Effector memory CD4-positive, alpha-beta T cell (primary cell): ENCODE data around the gene CAPN9.
"Not testable (repeated sequence)": the region's sequence is repeated elsewhere in the genome, so short reads cannot be mapped to it uniquely, and the experiment has no call there.

Experiments used
- DNase-seq, 3 donors: peaks; one replicate each; pipeline ENCODE4 v3.0.0-alpha.2; 2020
- H3K27ac ChIP-seq: 2 replicates; pipeline ENCODE4 v1.7.0; 2013; ENCODE audit warnings: mild to moderate bottlenecking, low read length, moderate library complexity; ENCODE audit not compliant: insufficient read depth, poor library complexity, severe bottlenecking
- H3K27me3 ChIP-seq: replicated peaks from 2 replicates; pipeline ENCODE4 v1.7.0; 2013; ENCODE audit warnings: mild to moderate bottlenecking, low read length; ENCODE audit not compliant: insufficient read depth, control insufficient read depth, poor library complexity, severe bottlenecking
- H3K36me3 ChIP-seq: 2 replicates; pipeline ENCODE4 v1.7.0; 2013; ENCODE audit warnings: mild to moderate bottlenecking, low read length, moderate library complexity; ENCODE audit not compliant: control insufficient read depth, insufficient read depth
- H3K4me1 ChIP-seq: 2 replicates; pipeline ENCODE4 v1.7.0; 2013; ENCODE audit warnings: low read length, mild to moderate bottlenecking; ENCODE audit not compliant: control insufficient read depth, insufficient read depth, poor library complexity, severe bottlenecking
- H3K4me3 ChIP-seq: 2 replicates; pipeline ENCODE4 v1.7.0; 2013; ENCODE audit warnings: low read length, low read depth, mild to moderate bottlenecking; ENCODE audit not compliant: insufficient read depth, poor library complexity, severe bottlenecking
- H3K9me3 ChIP-seq: 2 replicates; pipeline ENCODE4 v1.7.0; 2013; ENCODE audit warnings: mild to moderate bottlenecking, low read length, moderate library complexity; ENCODE audit not compliant: control insufficient read depth

Gene CAPN9

GRCh38 chr1:230711245-230711644, 35.9 kb upstream of the CAPN9 start:
- H3K4me1 ChIP-seq: no peaks in the 10 kb centered on the region
- no peaks in the 10 kb centered on the region for H3K9me3 ChIP-seq
- peaks cover 4% of the 10 kb centered on the region for H3K27me3 ChIP-seq
- no peak overlapping the region for H3K27ac ChIP-seq
- DNase-seq: no peak
- H3K36me3 ChIP-seq: no peaks in the 10 kb centered on the region
- no peak overlapping the region for H3K4me3 ChIP-seq

- Histone ChIP-seq H3K4me1 (no peaks in the 10 kb centered on the region), H3K27me3 (peaks cover 4% of the 10 kb centered on the region), H3K36me3 (no peaks in the 10 kb centered on the region), H3K4me3 (no peak overlapping the region), H3K9me3 (no peaks in the 10 kb centered on the region), H3K27ac (no peak overlapping the region)
- DNase-seq: no peak
Observed at GRCh38 chr1:230712470-230712942, 34.7 kb upstream of the CAPN9 start.

GRCh38 chr1:230713138-230713537, 34.0 kb upstream of the CAPN9 start:
- Histone ChIP-seq H3K9me3 (no peaks in the 10 kb centered on the region), H3K4me3 (no peak overlapping the region), H3K27ac (no peak overlapping the region), H3K36me3 (no peaks in the 10 kb centered on the region), H3K4me1 (no peaks in the 10 kb centered on the region), H3K27me3 (peaks cover 4% of the 10 kb centered on the region)
- no peak for DNase-seq

GRCh38 chr1:230713547-230713914, 33.7 kb upstream of the CAPN9 start:
- Histone ChIP-seq H3K36me3 (no peaks in the 10 kb centered on the region), H3K27ac (no peak overlapping the region), H3K4me3 (no peak overlapping the region), H3K9me3 (no peaks in the 10 kb centered on the region), H3K27me3 (peaks cover 4% of the 10 kb centered on the region), H3K4me1 (no peaks in the 10 kb centered on the region)
- DNase-seq: no peak

- Histone ChIP-seq H3K9me3 (no peaks in the 10 kb centered on the region), H3K4me1 (no peaks in the 10 kb centered on the region), H3K27me3 (peaks cover 4% of the 10 kb centered on the region), H3K4me3 (no peak within 1 kb of the TSS), H3K36me3 (no peaks in the 10 kb centered on the region), H3K27ac (no peak within 1 kb of the TSS)
- no peak for DNase-seq
Observed at GRCh38 chr1:230713915-230714764, 33.0 kb upstream of the CAPN9 start, which contains the start of gene AGT. AGT (minus strand) TSS chr1:230714122; CDS start chr1:230710823, 3,299 bp downstream.

- H3K4me3 ChIP-seq: no peak overlapping the region
- no peaks in the 10 kb centered on the region for H3K4me1 ChIP-seq
- no peaks in the 10 kb centered on the region for H3K9me3 ChIP-seq
- H3K36me3 ChIP-seq: no peaks in the 10 kb centered on the region
- H3K27ac ChIP-seq: no peak overlapping the region
- H3K27me3 ChIP-seq: peaks cover 4% of the 10 kb centered on the region
- no peak for DNase-seq
Observed at GRCh38 chr1:230715510-230715909, 31.7 kb upstream of the CAPN9 start.

GRCh38 chr1:230716453-230716852, 30.7 kb upstream of the CAPN9 start:
- not testable (repeated sequence) for H3K36me3 ChIP-seq, H3K27ac ChIP-seq, H3K9me3 ChIP-seq, H3K4me1 ChIP-seq, H3K4me3 ChIP-seq, DNase-seq, H3K27me3 ChIP-seq

GRCh38 chr1:230717251-230717650, 29.9 kb upstream of the CAPN9 start:
- Histone ChIP-seq H3K27me3 (peaks cover 4% of the 10 kb centered on the region), H3K27ac (no peak overlapping the region), H3K4me3 (no peak overlapping the region), H3K4me1 (no peaks in the 10 kb centered on the region), H3K36me3 (no peaks in the 10 kb centered on the region), H3K9me3 (no peaks in the 10 kb centered on the region)
- DNase-seq: no peak

GRCh38 chr1:230721849-230722522, 25.2 kb upstream of the CAPN9 start:
- not testable (repeated sequence) for H3K4me1 ChIP-seq, H3K27ac ChIP-seq, H3K36me3 ChIP-seq, H3K9me3 ChIP-seq, H3K27me3 ChIP-seq, H3K4me3 ChIP-seq, DNase-seq
